HG03025 (cell line): Measurements from ENCODE around the gene SDC3.
"Not testable (repeated sequence)": the region's sequence is repeated elsewhere in the genome, so short reads cannot be mapped to it uniquely, and the experiment has no call there.

Experiments
- ATAC-seq: cut with Tn5 transposase; IDR thresholded peaks from one replicate; pipeline ENCODE4 v1.9.1; 2021; ENCODE audit warnings: mild to moderate bottlenecking, moderate library complexity; ENCODE audit not compliant: unreplicated experiment, low FRiP score

The SDC3 gene

GRCh38 chr1:30908696-30909364 is at the start of gene SDC3:
SDC3 (minus strand) TSS chr1:30908758; CDS start chr1:30908586, 172 bp downstream.
- no peak for ATAC-seq

GRCh38 chr1:30957560-30958222 is 49.1 kb upstream of the SDC3 start:
- no peak for ATAC-seq

- ATAC-seq, result no peak
Observed at GRCh38 chr1:30955448-30956015, 47.0 kb upstream of the SDC3 start.

GRCh38 chr1:30953685-30954084 is 45.1 kb upstream of the SDC3 start:
- no peak for ATAC-seq

GRCh38 chr1:30952098-30952497 is 43.5 kb upstream of the SDC3 start:
- ATAC-seq, result no peak

GRCh38 chr1:30950700-30951099 is 42.1 kb upstream of the SDC3 start:
- no peak for ATAC-seq

GRCh38 chr1:30950053-30950452 is 41.5 kb upstream of the SDC3 start:
- ATAC-seq, result no peak

- not testable (repeated sequence) for ATAC-seq
Observed at GRCh38 chr1:30949487-30949838, 40.9 kb upstream of the SDC3 start.

- ATAC-seq, result not testable (repeated sequence)
Observed at GRCh38 chr1:30948813-30949486, 40.4 kb upstream of the SDC3 start.

GRCh38 chr1:30948278-30948677 is 39.7 kb upstream of the SDC3 start:
- no peak for ATAC-seq

GRCh38 chr1:30947212-30947611 is 38.7 kb upstream of the SDC3 start:
- ATAC-seq, result no peak

GRCh38 chr1:30942326-30942963 is 33.9 kb upstream of the SDC3 start:
- no peak for ATAC-seq

- ATAC-seq, result no peak
Observed at GRCh38 chr1:30940541-30940940, 32.0 kb upstream of the SDC3 start.

GRCh38 chr1:30936541-30937171 is 28.1 kb upstream of the SDC3 start:
- ATAC-seq, result no peak

GRCh38 chr1:30935758-30936157 is 27.2 kb upstream of the SDC3 start:
- ATAC-seq, result not testable (repeated sequence)

GRCh38 chr1:30934613-30935012 is 26.1 kb upstream of the SDC3 start:
- no peak for ATAC-seq

- no peak for ATAC-seq
Observed at GRCh38 chr1:30933874-30934252, 25.3 kb upstream of the SDC3 start.

GRCh38 chr1:30930631-30931173 is 22.1 kb upstream of the SDC3 start:
- ATAC-seq, result no peak

- ATAC-seq, result no peak
Observed at GRCh38 chr1:30929944-30930525, 21.5 kb upstream of the SDC3 start.
